Subcutaneous adipose tissue (tissue), 4 donors: ENCODE results near the gene PTCD2. TPM values are rescaled to one million over a fixed set of nuclear protein-coding genes. Genes with fewer than 3 reads are reported as not detected.

ENCODE experiments used
- total RNA-seq, 4 donors: library from RNA; depleted of rRNA; stranded (reverse); fragments of >200 nt; gene quantifications; one replicate each; pipeline ENCODE4 v1.1.0, GENCODE V29; 2016
- TF ChIP-seq, protein P1 (sequence below): fragments of 450-650 bp; IDR thresholded peaks from one replicate; pipeline ENCODE4 v1.5.1; 2016; ENCODE audit warnings: low read depth, mild to moderate bottlenecking, control low read depth, antibody characterized with exemption, moderate library complexity

Gene PTCD2
- total RNA-seq, 4 donors from 2014 or later = 6.2 to 13.2 (median 8.7) TPM

DNA sequence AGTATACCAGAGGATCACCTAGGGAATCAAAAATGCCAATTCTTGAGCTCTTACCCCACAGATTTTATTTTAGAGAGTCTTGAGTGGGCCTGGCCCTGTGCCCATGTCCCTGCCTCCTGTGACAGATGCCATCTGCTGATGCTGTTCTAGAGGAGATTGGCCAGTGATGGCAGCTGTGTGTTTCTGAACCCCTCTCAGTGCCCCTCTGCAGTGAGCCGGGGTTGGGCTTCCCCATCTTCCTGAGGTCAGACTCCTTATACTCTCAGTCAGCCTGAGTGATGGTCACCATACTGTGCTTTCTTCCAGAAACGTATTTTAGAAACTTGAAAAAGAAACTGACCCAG, 6.1 kb downstream of the PTCD2 start:
- TF ChIP-seq, protein P1, sequence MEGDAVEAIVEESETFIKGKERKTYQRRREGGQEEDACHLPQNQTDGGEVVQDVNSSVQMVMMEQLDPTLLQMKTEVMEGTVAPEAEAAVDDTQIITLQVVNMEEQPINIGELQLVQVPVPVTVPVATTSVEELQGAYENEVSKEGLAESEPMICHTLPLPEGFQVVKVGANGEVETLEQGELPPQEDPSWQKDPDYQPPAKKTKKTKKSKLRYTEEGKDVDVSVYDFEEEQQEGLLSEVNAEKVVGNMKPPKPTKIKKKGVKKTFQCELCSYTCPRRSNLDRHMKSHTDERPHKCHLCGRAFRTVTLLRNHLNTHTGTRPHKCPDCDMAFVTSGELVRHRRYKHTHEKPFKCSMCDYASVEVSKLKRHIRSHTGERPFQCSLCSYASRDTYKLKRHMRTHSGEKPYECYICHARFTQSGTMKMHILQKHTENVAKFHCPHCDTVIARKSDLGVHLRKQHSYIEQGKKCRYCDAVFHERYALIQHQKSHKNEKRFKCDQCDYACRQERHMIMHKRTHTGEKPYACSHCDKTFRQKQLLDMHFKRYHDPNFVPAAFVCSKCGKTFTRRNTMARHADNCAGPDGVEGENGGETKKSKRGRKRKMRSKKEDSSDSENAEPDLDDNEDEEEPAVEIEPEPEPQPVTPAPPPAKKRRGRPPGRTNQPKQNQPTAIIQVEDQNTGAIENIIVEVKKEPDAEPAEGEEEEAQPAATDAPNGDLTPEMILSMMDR = no peak

DNA sequence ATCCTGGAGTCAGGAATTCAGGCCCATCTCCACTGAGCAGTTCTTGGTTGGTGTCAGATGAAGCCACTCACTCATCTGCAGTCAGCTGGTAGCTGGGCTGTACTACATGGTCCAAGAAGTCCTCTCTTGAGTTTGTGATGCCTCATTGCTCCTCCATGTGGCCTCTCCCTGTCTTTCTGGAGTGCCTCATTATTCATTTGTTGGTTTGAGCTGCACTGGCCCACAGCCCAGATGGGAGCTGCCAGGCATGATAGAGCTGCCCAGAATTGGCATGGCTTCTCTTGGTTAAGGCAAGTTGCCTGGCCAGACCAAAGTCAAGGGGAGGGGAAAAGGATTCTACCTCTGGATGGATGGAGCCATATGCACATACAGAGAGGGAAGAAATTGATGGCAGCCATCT, 8.0 kb downstream of the PTCD2 start:
- TF ChIP-seq, protein P1 = no peak

DNA sequence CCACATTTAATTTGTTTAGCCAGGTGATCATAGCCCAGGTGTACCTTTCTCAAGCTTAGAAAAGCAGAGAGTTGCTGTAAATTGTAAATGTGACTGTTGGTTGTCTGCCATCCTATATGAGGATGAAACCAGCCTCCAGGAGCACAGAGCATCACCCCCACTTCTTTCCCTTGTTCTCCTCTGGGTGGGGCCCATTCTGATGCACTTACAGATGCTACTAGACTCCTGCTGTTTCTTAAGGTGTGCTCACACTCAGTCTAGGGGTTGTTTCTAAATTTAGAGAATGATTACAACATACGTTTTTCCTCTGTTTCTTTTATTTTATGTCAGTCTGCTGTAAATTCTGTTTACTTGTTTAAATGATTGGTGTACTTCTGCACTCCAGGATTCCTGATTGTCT, 10.5 kb downstream of the PTCD2 start:
- TF ChIP-seq, protein P1 = no peak

DNA sequence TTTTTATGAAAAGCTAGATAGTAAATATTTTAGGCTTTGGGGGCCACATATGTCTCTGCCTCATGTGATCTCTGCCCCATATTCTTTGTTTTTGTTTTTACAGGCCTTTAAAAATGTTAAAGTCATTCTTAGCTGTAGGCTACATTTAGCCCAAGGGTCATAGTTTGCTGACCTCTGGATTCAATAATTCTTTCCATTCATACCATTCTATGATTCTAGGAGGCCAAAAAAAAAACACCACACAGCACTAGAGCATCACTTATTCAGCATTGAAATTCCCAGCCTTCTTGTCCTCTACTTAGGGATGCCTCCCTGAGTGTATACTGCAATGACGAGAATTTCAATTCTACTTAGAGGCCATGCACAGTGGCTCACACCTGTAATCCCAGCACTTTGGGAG, 17.0 kb downstream of the PTCD2 start:
- TF ChIP-seq, protein P1 = no peak

DNA sequence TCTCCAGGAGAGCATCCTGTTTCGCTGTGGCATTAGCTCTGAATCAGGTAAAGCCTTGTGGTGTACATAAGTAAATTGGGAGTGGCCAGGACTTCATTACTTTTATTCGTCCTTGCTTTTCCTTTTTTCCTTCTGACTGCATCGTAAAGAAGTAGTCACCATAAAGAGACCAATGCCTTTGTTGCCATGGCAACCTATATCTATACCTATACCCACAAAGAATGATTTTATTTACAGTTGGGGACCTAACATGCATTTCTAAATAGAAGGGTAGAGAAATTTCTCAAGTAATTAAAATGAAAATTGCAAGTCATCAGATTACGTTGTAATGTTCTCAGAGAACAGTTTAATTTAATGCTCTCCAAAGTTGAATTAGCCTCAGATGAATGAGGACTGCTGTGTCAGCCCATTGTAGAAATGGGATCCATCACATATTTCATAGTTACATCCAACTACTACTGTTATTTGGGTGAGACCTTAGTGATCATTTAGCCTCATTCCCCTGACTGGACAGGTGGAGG, 18.6 kb downstream of the PTCD2 start:
- TF ChIP-seq, protein P1 = no peak

DNA sequence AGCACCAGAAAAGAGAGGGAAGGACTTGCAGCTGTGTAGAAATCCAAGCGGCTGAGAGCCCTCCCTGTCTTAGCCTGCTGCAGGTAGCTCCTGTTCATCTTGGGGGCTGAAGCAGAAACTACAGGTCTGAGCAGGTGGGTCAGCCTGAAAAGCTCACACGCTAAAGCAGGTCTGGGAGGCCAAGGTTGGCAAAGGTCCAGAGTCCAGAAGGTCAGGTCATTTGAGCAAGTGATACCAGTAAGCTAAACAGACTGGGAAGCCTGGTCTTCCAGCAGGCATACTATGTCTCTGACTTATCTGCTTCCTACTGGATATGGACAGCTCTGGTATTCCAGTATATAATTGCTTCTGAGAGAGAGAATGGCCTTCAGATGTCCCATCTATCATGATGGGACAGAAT, 26.2 kb downstream of the PTCD2 start:
- TF ChIP-seq, protein P1 = no peak

DNA sequence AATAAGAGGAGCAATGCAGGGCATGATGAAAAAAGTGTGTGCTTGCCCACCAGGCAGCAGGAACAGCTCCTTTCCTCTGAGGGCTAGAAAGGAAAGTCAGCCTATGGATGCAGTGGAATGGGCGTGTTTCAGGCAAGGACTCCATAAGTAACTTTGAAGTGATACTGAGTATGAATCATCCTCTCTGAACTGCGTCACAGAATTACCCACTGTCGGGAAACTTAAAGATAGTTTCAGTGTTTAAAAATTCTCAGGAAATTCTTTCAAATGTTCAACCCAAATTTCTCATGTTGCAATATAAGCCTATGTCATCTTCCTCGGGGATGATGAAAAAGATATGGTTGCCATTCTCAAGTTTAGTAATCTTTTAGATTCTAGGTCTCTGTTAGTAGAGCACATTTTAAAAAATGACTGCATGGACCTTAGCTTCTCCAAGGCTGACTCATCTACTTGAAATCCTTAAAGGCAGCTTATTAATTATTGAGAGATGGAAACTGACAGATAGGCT, 27.7 kb downstream of the PTCD2 start:
- TF ChIP-seq, protein P1 = no peak

DNA sequence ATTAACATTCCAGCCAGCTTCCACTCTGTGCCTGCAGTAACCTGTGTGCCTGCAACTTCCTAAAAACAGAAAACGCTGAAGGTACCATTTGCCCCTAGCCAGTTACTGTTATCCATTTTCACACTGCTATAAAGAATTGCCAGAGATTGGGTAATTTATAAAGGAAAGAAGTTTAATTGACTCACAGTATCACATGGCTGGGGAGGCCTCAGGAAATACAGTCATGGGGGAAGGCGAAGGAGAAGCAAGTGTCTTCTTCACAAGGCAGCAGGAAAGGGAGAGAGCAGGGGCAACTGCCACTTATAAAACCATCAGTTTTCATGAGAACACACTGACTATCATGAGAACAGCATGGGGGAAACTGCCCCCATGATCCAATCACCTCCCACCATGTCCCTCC, 31.2 kb downstream of the PTCD2 start:
- TF ChIP-seq, protein P1 = no peak
